ENCODE data around the gene SWT1. TPM values are rescaled to one million over a fixed set of nuclear protein-coding genes. Genes with fewer than 3 reads are reported as not detected.

Gene SWT1

Small RNA genes lying within 50 kb of the gene (small RNA-seq; reads per million reads assigned to genes)
- gene RF00019 (ENCODE audit: insufficient read depth), result not detected

Data from neuronal stem cell (in vitro differentiated cells).